ENCODE results near the gene CPOX. TPM values are rescaled to one million over a fixed set of nuclear protein-coding genes. Genes with fewer than 3 reads are reported as not detected.
"Not testable (repeated sequence)": the region's sequence is repeated elsewhere in the genome, so short reads cannot be mapped to it uniquely, and the experiment has no call there.

Gene CPOX
- total RNA-seq, 1 experiment from 2014 or later: 28.6 TPM

- in situ Hi-C loops (cut with HindIII; ENCODE audit: low sequenced_read_pairs): no loop called here
- DNase-seq (ENCODE audit: low spot score): no peak
Measured at GRCh38 chr3:98565843-98566242, 27.6 kb downstream of the CPOX start.

DNA sequence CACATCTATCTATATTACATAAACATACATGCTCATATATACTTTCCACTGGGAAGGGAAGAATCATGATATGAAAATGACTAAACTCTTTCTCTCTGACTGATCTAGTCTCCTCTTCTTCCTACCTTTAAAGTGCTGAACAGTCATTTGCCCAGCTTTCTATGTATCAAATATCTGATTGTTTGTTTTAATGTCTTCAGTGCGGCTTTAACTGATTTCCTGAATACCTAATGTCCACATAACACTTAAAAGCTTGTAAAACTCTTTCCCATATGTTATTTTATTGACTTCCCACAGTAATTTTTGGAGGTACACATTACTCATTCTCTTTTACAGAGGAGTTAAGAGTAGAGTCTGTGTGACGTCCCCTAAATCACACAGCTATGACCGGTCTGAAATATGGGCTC, 28.2 kb downstream of the CPOX start:
- in situ Hi-C loops (cut with HindIII; ENCODE audit: low sequenced_read_pairs): no loop called here
- DNase-seq (ENCODE audit: low spot score): no peak

GRCh38 chr3:98564282-98565005, 29.0 kb downstream of the CPOX start:
- in situ Hi-C loops (cut with HindIII; ENCODE audit: low sequenced_read_pairs): no loop called here
- no peak for DNase-seq (ENCODE audit: low spot score)

- no peak for DNase-seq (ENCODE audit: low spot score)
- in situ Hi-C loops (cut with HindIII; ENCODE audit: low sequenced_read_pairs): no loop called here
Measured at GRCh38 chr3:98563661-98564281, 29.6 kb downstream of the CPOX start.

DNA sequence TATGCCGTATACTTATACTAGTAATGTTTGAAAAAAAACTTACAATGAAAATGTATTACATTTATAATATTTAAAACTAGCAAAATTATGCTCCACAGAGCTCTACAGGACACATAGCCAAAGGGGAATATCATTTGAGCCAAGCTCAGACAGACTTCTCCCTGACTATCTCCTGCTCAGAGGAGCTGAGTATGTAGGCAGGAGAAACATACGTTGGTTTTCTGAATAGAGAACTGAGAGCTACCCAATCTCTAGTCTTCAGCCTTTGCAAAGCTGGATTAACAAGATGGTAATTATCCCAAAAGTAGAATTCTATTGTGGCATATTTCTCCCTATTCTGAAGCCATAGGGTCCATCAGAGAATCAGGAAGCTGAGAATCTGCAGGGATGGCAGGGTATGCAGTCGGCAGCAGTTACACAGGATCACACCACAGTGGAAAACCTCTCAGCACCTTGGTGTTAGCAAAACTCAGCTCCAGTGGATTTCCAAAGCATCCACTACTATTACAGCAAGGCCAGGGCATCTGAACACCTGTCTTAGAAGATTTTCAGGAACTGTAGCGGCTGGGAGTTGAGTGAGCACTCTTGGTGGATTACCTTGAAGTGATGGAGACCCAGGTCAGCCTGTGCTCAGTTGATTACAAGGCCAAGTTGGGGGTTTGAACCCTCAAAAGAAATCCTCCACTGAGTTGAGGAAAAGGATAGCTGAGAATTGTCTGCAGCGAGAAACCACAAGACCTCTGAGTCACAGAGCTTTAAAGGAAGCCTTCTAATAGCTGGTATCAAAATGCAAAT, 31.5 kb downstream of the CPOX start:
- no peak for DNase-seq (ENCODE audit: low spot score)
- in situ Hi-C loops (cut with HindIII; ENCODE audit: low sequenced_read_pairs): no loop called here

- no peak for DNase-seq (ENCODE audit: low spot score)
- in situ Hi-C loops (cut with HindIII; ENCODE audit: low sequenced_read_pairs): no loop called here
Measured at GRCh38 chr3:98560911-98561310, 32.5 kb downstream of the CPOX start.

GRCh38 chr3:98559769-98560168, 33.6 kb downstream of the CPOX start:
- DNase-seq (ENCODE audit: low spot score); in situ Hi-C loops (cut with HindIII; ENCODE audit: low sequenced_read_pairs): not testable (repeated sequence)

DNA sequence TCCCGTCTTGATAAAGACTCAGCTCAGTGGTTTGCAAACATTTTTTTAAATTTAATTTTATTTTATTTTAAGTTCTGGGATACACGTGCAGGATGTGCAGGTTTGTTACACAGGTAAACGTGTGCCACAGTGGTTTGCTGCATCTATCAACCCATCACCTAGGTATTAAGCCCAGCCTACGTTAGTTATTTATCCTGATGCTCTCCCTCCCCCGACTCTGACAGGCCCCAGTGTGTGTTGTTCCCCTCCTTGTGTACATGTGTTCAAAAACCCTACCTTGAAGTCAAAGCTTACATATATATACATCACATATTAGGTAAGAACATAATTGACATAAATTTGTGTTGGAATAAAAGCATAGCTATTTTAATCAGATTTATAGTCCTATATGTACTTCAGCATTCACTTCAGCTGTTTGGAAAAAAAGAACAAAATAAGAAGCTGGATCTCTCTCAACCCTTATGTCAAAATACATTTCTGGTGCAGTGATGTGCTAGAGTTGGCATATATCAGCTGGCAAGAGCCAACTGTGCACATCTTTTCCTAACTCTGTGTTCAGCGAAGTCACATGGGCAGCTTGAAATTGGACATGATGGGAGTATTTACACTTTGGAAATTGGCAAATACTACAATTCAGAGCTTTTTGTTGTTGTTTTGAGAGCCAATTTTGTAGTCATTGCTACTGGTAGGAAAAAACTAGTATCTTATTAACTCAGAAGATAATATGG, 35.1 kb downstream of the CPOX start:
- no peak for DNase-seq (ENCODE audit: low spot score)
- in situ Hi-C loops (cut with HindIII; ENCODE audit: low sequenced_read_pairs): no loop called here

- no peak for DNase-seq (ENCODE audit: low spot score)
- in situ Hi-C loops (cut with HindIII; ENCODE audit: low sequenced_read_pairs): no loop called here
Measured at GRCh38 chr3:98557324-98558010, 35.9 kb downstream of the CPOX start.

DNA sequence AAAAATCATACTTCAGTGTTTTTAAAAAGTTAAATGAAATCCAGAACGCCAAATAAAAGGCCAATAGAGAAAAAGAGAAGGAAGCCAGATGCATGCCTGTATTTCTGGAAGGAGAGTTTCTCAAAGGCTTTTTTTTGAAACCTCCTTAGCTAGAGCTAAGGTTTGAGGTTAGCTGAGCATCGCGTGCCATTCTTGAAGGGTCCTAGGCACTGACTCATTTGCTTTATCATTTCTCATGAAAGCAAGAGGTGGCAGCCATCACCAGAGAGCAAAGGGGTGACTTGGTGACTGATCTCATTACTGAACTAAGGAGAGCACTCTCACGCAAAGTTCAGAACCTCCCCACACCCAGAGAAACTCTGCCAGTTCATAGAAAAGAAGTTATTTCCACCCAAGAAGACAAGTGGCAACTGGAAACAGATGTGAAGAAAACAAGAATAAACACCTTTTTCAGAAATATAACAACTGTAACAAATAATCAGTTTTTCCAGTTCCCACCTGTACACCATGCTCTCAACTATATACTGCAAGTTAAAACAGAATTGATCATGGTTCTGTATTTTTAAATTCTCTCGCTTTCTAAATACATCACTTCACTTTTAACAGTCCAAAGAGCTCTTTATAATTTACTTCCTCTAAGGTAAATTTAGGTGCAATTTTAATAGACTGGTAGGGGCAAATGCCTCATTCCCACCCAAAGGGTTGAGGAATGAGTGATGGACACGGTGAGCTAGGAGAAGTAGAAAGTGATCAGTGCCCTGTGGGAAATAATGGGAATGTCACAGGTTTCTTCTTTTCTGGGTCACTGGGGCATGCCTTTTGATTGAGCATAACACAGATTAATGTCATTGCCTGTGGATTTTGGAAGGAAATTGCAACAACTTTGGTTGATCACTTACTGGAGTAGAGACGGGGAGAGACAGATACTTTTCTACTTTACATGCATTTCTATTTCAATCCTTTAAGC, 37.0 kb downstream of the CPOX start:
- no peak for DNase-seq (ENCODE audit: low spot score)
- in situ Hi-C loops (cut with HindIII; ENCODE audit: low sequenced_read_pairs): no loop called here

GRCh38 chr3:98555025-98555379, 38.4 kb downstream of the CPOX start:
- in situ Hi-C loops (cut with HindIII; ENCODE audit: low sequenced_read_pairs): no loop called here
- no peak for DNase-seq (ENCODE audit: low spot score)

DNA sequence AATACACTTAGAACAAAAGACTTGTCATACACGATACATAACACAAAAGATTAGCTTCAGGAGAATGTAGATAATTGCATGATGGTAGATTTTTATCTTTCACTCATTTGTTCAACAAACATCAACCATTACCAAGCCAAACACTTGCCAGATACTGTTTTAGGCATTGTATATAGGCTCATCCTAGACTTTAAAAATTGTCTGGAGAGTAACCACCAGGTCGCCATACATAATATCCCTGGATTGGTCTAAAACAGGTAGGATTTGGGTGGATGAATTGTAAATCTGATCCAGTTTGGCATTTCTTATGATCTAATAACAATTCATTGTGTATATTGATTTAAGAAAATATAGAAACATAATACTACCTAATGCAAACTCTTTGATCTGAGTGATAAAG, 38.8 kb downstream of the CPOX start:
- in situ Hi-C loops (cut with HindIII; ENCODE audit: low sequenced_read_pairs): no loop called here
- no peak for DNase-seq (ENCODE audit: low spot score)

- in situ Hi-C loops (cut with HindIII; ENCODE audit: low sequenced_read_pairs): no loop called here
- no peak for DNase-seq (ENCODE audit: low spot score)
Measured at GRCh38 chr3:98553753-98554152, 39.7 kb downstream of the CPOX start.

DNA sequence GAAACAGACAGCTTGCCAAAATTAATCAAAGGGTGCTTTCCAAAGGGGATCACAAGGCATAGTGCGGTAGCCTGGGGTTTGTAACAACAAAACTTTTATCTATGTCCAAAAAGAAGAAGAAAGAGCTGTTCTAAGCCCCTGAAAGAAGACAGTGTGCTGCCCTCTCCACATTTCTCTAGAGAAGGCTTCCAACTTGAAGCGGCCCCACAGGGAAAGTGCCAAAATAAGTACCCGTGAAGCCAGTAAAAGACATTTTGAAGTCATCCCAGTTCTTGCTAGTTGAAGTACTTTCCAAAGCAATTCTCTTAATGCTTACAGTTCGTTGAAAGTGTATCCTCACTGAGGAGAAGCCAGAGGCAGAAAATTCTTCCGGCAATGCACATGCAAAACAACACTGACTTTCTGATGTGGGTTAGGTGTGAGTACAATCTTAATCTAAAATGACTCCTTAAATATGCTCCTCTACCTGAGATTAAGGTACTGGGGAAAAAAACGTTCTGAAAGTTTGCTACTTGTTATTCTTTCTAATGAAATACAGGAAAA, 40.3 kb downstream of the CPOX start:
- in situ Hi-C loops (cut with HindIII; ENCODE audit: low sequenced_read_pairs): no loop called here
- DNase-seq (ENCODE audit: low spot score): no peak

DNA sequence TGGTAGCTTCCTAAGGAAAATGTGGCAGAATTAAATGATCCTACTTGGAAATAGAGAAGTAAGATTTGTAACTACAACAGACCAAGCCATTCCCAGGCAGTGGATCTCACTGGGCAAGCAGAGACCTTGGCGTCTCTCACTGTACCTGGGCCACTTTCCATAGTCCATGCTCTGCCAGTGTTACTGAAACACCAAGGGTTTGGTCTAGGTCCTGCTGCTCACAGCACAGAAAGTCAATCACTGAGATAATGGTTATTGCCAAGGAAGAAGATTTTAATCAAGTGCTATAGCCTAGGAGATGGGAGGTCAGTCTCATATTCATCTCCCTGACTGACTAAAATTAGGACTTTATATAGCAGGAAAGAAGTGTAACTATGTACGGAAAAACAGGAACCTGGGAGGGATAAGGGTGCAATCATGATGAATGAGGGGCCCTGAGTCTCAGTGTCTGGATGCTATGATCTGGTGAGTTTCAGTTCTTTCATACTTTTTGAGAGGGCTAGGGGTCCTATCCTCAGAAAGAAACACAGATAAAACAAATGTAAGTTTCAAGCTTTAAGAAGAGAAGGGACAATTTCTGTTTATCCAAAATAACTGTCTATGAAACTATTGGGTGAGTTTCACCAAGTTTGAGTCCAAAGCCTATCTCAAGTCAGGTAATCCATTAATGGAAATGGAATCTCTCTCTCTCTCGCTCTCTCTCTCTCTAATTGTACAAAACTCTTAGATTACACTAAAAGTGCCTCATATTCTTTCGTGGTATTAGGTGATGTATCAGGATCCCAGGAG, 41.0 kb downstream of the CPOX start:
- DNase-seq (ENCODE audit: low spot score): no peak
- in situ Hi-C loops (cut with HindIII; ENCODE audit: low sequenced_read_pairs): no loop called here

DNA sequence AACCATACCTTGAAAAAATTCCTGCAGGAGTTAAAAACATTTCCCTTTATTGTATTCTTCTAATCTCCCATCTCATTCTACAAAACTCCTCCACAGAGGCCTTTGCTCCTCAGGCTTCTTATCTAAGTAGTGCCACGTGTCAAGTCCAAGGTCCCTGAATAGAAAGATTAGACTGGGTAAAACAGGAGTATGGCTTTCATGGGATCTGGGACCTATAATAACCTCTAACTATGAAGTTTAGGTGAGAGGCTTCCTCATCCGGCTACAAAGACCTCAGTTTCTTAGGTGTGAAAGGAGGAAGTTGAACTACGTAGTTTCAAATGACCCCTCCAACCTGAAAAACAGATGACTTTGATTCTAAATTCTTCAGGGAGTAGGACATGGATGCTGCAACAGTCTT, 41.7 kb downstream of the CPOX start:
- no peak for DNase-seq (ENCODE audit: low spot score)
- in situ Hi-C loops (cut with HindIII; ENCODE audit: low sequenced_read_pairs): no loop called here

GRCh38 chr3:98551236-98551635, 42.2 kb downstream of the CPOX start:
- no peak for DNase-seq (ENCODE audit: low spot score)
- in situ Hi-C loops (cut with HindIII; ENCODE audit: low sequenced_read_pairs): no loop called here

Data from G401 (cell line).